Naive thymus-derived CD4-positive, alpha-beta T cell (primary cell): ENCODE results near the gene NTPCR. TPM values are rescaled to one million over a fixed set of nuclear protein-coding genes. Genes with fewer than 3 reads are reported as not detected.
"Not testable (repeated sequence)": the region's sequence is repeated elsewhere in the genome, so short reads cannot be mapped to it uniquely, and the experiment has no call there.

ENCODE experiments used
- ATAC-seq: fragments of 150-1000 bp; cut with Tn5 transposase; 2 replicates; pipeline ENCODE4 v1.10.0; 2021; ENCODE audit warnings: mild to moderate bottlenecking, moderate library complexity
- CTCF ChIA-PET: fragments of 350-600 bp; sonication (Branson Sonifier 250); formaldehyde crosslinking; loops from one replicate; lab custom pipeline; 2021; ENCODE audit warnings: antibody characterized with exemption; lab: Charles Lee
- POLR2A ChIA-PET: fragments of 350-600 bp; sonication (Branson Sonifier 250); formaldehyde crosslinking; loops from one replicate; lab custom pipeline; 2021; ENCODE audit warnings: antibody characterized with exemption, inconsistent platforms; lab: Charles Lee
- DNase-seq, 9 donors: peaks; one replicate each; pipeline versions ENCODE4 v3.0.0 to v3.0.0-alpha.2; 2020 to 2022; ENCODE audit warnings: mixed read lengths in 1 of 9
- H3K27ac ChIP-seq: one replicate; pipeline ENCODE4 v1.7.0; 2013; ENCODE audit warnings: mild to moderate bottlenecking, low read depth, low read length, moderate library complexity
- H3K27me3 ChIP-seq, 2 donors: one replicate each; pipeline ENCODE4 v1.7.0; 2013; ENCODE audit warnings: low read length in 2 of 2, mild to moderate bottlenecking in 2 of 2, moderate library complexity in 2 of 2; ENCODE audit not compliant: control insufficient read depth in 2 of 2, insufficient read depth in 2 of 2
- H3K36me3 ChIP-seq, 3 experiments: 1 replicate in 2 of 3; 2 replicates in 1 of 3; pipeline ENCODE4 v1.7.0; 2013; ENCODE audit warnings: low read length in 3 of 3, mild to moderate bottlenecking in 3 of 3, moderate library complexity in 1 of 3; ENCODE audit not compliant: insufficient read depth in 3 of 3, control insufficient read depth in 2 of 3
- H3K4me1 ChIP-seq, 2 donors: one replicate each; pipeline ENCODE4 v1.7.0; 2013; ENCODE audit warnings: low read length in 2 of 2, mild to moderate bottlenecking in 2 of 2, moderate library complexity in 1 of 2; ENCODE audit not compliant: control insufficient read depth in 2 of 2, insufficient read depth in 2 of 2
- H3K4me3 ChIP-seq: 2 replicates; pipeline ENCODE4 v1.7.0; 2013; ENCODE audit warnings: mild to moderate bottlenecking, low read length
- H3K9me3 ChIP-seq, 3 experiments: 1 replicate in 2 of 3; 2 replicates in 1 of 3; pipeline ENCODE4 v1.7.0; 2013; ENCODE audit warnings: low read length in 3 of 3; ENCODE audit not compliant: control insufficient read depth in 2 of 3
- H3K27ac Mint-ChIP-seq, 9 donors: one replicate each; pipeline ENCODE4 v1.8.0; 2020 to 2022; ENCODE audit warnings: mixed read lengths in 9 of 9, mild to moderate bottlenecking in 8 of 9, moderate library complexity in 5 of 9, inconsistent platforms in 2 of 9
- H3K27me3 Mint-ChIP-seq, 5 donors: one replicate each; pipeline ENCODE4 v1.8.0; 2021 to 2022; ENCODE audit warnings: mixed read lengths in 5 of 5, mild to moderate bottlenecking in 1 of 5
- H3K36me3 Mint-ChIP-seq, 5 donors: one replicate each; pipeline ENCODE4 v1.8.0; 2020 to 2022; ENCODE audit warnings: mixed read lengths in 5 of 5, mild to moderate bottlenecking in 3 of 5, inconsistent platforms in 1 of 5
- H3K4me1 Mint-ChIP-seq, 7 donors: one replicate each; pipeline ENCODE4 v1.8.0; 2020 to 2022; ENCODE audit warnings: mixed read lengths in 7 of 7, mild to moderate bottlenecking in 3 of 7, inconsistent platforms in 1 of 7
- H3K4me3 Mint-ChIP-seq, 10 donors: one replicate each; pipeline ENCODE4 v1.8.0; 2020 to 2022; ENCODE audit warnings: mild to moderate bottlenecking in 10 of 10, mixed read lengths in 10 of 10, moderate library complexity in 6 of 10, inconsistent platforms in 2 of 10
- H3K9me3 Mint-ChIP-seq, 11 donors: one replicate each; pipeline ENCODE4 v1.8.0; 2020 to 2022; ENCODE audit warnings: mixed read lengths in 11 of 11, mild to moderate bottlenecking in 4 of 11, inconsistent platforms in 1 of 11, moderate library complexity in 1 of 11
- intact Hi-C, 2 donors: fragments of 100-400 bp; cut with micrococcal nuclease; formaldehyde crosslinking; loops; one replicate each; pipeline ENCODE4 v1.15.1; 2023
- polyA plus RNA-seq, 2 donors: library from polyadenylated mRNA; unstranded; fragments of 300-500 nt; fragmentation: Illumina TruSeq; gene quantifications; one replicate each; pipeline ENCODE4 v1.2.3, GENCODE V29; 2021
- total RNA-seq, 6 experiments: library from RNA in 5 of 6; stranded (reverse) in 5 of 6; gene quantifications; 1 replicate in 5 of 6; 2 replicates in 1 of 6; pipeline ENCODE4 v1.2.3 and lab custom pipeline; 2021 to 2026

Gene NTPCR
- total and polyA plus RNA-seq, 7 experiments from 2014 or later, result 16.0 to 80.5 (median 17.5) TPM

DNA sequence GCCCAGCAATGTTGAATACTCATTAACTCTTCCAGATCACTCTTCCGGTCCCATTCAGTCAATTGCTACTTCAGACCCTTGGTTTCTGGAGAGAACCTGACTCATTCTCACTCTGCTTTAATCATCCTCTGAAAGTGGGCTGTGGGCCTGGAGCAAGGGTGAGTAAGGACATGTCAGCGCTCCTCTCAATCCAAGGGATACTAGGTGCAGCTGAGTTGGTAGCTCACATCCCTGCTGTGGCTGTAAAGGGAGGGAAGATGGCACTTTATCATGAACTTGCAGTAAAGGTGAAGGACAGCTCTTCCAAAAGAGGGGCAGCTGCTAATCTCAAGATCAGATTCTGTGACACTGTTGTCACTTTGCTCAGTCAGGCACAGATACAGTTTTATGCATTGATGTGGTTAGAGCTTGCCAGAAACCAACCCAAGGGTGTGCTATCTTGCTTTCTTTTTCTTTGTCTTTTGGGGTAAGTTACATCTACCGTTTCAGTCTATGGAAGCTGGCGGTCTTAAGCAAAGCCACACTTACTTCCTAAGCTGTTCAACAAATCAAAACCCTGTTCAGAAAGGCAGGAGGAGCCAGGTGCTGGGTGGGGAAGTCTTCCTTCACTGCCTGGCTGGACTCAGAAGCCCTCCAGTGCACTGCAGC is 26.5 kb upstream of the NTPCR start:
- CTCF ChIA-PET, result interaction anchor here (0.6 to 1.0 kb wide), 2 partner anchors 131 to 289 kb away, joined by 3 to 5 read pairs; no protein-coding TSS in a partner anchor
- Mint-ChIP-seq H3K27me3 (no peaks in the 10 kb centered on the region), H3K27ac (peak overlapping the region; percentile 87 to 96 (median 93)), H3K4me3 (peak overlapping the region; percentile 58 to 89 (median 80)), H3K4me1 (peaks cover 36 to 64% (median 45%) of the 10 kb centered on the region in 7 donors), H3K36me3 (peaks cover 0 to 19% (median 5%) of the 10 kb centered on the region in 5 donors), H3K9me3 (peaks cover 0 to 11% (median 0%) of the 10 kb centered on the region in 11 donors)
- Histone ChIP-seq H3K4me1 (peaks cover 30 to 41% of the 10 kb centered on the region in 2 donors), H3K27me3 (no peaks in the 10 kb centered on the region), H3K36me3 (no peaks in the 10 kb centered on the region), H3K9me3 (no peaks in the 10 kb centered on the region), H3K27ac (peak overlapping the region; percentile 49), H3K4me3 (no peak overlapping the region)
- POLR2A ChIA-PET, result interaction anchor here (0.7 to 0.8 kb wide), 2 partner anchors 22 to 977 kb away, joined by 3 to 4 read pairs; no protein-coding TSS in a partner anchor
- intact Hi-C loops, result loop anchor here (1.0 to 10.0 kb wide), 7 partner anchors 19 to 303 kb away; partner anchors contain the start of genes MAP10 (in 2 of the 2), NTPCR (in 2 of the 2) and SIPA1L2 (in 2 of the 2)
- DNase-seq, result peak in 8 of 9 donors; percentile 46 to 90 (median 84)
- peak; percentile 96 for ATAC-seq

- Mint-ChIP-seq H3K9me3 (peaks cover 0 to 8% (median 0%) of the 10 kb centered on the region in 11 donors), H3K36me3 (peaks cover 0 to 14% (median 5%) of the 10 kb centered on the region in 5 donors), H3K4me1 (peaks cover 39 to 64% (median 45%) of the 10 kb centered on the region in 7 donors), H3K27me3 (peaks cover 0 to 4% (median 0%) of the 10 kb centered on the region in 5 donors), H3K4me3 (peak overlapping the region in 5 of 10 donors; percentile 37 to 88 (median 73)), H3K27ac (peak overlapping the region in 5 of 9 donors; percentile 46 to 95 (median 59))
- no peaks in the 10 kb centered on the region for H3K27me3 ChIP-seq
- no peaks in the 10 kb centered on the region for H3K36me3 ChIP-seq
- no peak overlapping the region for H3K27ac ChIP-seq
- peaks cover 30 to 41% of the 10 kb centered on the region in 2 donors for H3K4me1 ChIP-seq
- ATAC-seq (no peak), DNase-seq (no peak)
- no peak overlapping the region for H3K4me3 ChIP-seq
- intact Hi-C loops, result loop anchor here (1.0 to 10.0 kb wide), 7 partner anchors 20 to 302 kb away; partner anchors contain the start of genes MAP10 (in 2 of the 2), NTPCR (in 2 of the 2) and SIPA1L2 (in 2 of the 2)
- H3K9me3 ChIP-seq, result no peaks in the 10 kb centered on the region
- ChIA-PET POLR2A (no interaction called here), CTCF (no interaction called here)
These were observed 25.5 kb upstream of the NTPCR start for GRCh38 chr1:232924874-232925273.

DNA sequence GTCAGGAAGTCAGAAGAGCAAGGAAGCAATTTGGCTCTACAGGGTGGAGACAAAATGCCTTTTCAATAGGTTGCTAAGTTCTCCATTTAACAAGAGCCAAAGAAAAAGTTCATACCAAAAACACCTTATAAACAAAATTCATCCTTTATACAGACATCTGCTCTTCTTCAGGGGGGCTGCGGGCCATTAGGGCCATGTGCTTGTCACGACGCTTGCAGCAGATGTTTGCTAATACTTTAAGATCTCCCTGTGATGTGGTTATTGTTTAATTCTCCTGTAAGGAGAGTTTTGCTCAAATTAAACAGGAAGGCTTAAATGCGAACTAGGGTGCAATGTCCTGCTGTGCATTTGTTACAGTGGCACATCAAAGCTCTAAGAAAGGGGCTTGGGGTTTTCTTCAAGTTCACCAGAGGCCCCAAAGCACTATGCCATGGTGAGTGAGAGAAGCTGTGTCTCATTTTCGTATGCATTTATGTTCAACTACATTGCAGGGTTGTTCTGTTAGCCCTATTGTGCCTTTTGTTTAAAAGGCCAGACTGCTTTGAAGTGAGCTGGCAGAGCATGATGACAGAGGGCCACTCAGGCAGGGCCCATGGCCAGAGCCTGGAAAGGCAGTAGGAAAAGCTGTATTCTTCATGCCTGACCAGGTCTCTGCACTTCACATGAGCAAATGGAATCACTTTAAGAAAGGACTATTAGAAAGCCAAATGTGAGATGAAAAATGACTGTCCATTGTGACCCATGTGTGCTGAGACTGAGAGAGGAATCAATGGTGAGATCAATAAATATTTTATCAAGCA is 24.8 kb upstream of the NTPCR start:
- ChIA-PET CTCF (interaction anchor here (1.1 kb wide), 1 partner anchor 9 kb away, joined by 4 read pairs; no protein-coding TSS in a partner anchor), POLR2A (no interaction called here)
- Mint-ChIP-seq H3K27ac (peak overlapping the region in 5 of 9 donors; percentile 46 to 95 (median 74)), H3K36me3 (peaks cover 0 to 14% (median 5%) of the 10 kb centered on the region in 5 donors), H3K4me1 (peaks cover 39 to 64% (median 45%) of the 10 kb centered on the region in 7 donors), H3K9me3 (peaks cover 0 to 6% (median 0%) of the 10 kb centered on the region in 11 donors), H3K4me3 (peak overlapping the region in 4 of 10 donors; percentile 30 to 79 (median 66)), H3K27me3 (peaks cover 0 to 4% (median 0%) of the 10 kb centered on the region in 5 donors)
- intact Hi-C loops, result loop anchor here (10.0 kb wide), 3 partner anchors 99 to 291 kb away; partner anchors contain the start of genes MAP10 (in 2 of the 2) and SIPA1L2 (in 1 of the 2)
- no peak for ATAC-seq
- Histone ChIP-seq H3K27me3 (no peaks in the 10 kb centered on the region), H3K4me3 (no peak overlapping the region), H3K27ac (no peak overlapping the region), H3K9me3 (no peaks in the 10 kb centered on the region), H3K36me3 (no peaks in the 10 kb centered on the region), H3K4me1 (peaks cover 30 to 41% of the 10 kb centered on the region in 2 donors)
- peak in 1 of 9 donors; percentile 56 for DNase-seq

GRCh38 chr1:232927166-232927565 is 23.2 kb upstream of the NTPCR start:
- peaks cover 30 to 41% of the 10 kb centered on the region in 2 donors for H3K4me1 ChIP-seq
- H3K27me3 Mint-ChIP-seq, H3K4me3 ChIP-seq, H3K27me3 ChIP-seq, H3K9me3 ChIP-seq, DNase-seq, POLR2A ChIA-PET, ATAC-seq, H3K9me3 Mint-ChIP-seq, CTCF ChIA-PET, H3K36me3 ChIP-seq, H3K27ac ChIP-seq: not testable (repeated sequence)
- Mint-ChIP-seq H3K4me1 (peaks cover 33 to 53% (median 42%) of the 10 kb centered on the region in 7 donors), H3K4me3 (peak overlapping the region in 1 of 10 donors; percentile 48), H3K36me3 (peaks cover 0 to 12% (median 5%) of the 10 kb centered on the region in 5 donors), H3K27ac (peak overlapping the region in 2 of 9 donors; percentile 28 to 95)
- intact Hi-C loops, result loop anchor here (10.0 kb wide), 3 partner anchors 98 to 292 kb away; partner anchors contain the start of genes MAP10 (in 2 of the 2) and SIPA1L2 (in 1 of the 2)

- Mint-ChIP-seq H3K27me3 (peaks cover 0 to 4% (median 0%) of the 10 kb centered on the region in 5 donors), H3K4me3 (no peak overlapping the region), H3K9me3 (peaks cover 0 to 6% (median 0%) of the 10 kb centered on the region in 11 donors), H3K36me3 (peaks cover 0 to 12% (median 5%) of the 10 kb centered on the region in 5 donors), H3K4me1 (peaks cover 30 to 47% (median 38%) of the 10 kb centered on the region in 7 donors), H3K27ac (no peak overlapping the region)
- no peaks in the 10 kb centered on the region for H3K27me3 ChIP-seq
- no peak overlapping the region for H3K27ac ChIP-seq
- ATAC-seq (no peak), DNase-seq (no peak)
- no peaks in the 10 kb centered on the region for H3K36me3 ChIP-seq
- no peaks in the 10 kb centered on the region for H3K9me3 ChIP-seq
- H3K4me1 ChIP-seq, result peaks cover 25 to 35% of the 10 kb centered on the region in 2 donors
- ChIA-PET POLR2A (interaction anchor here (1.1 kb wide), 1 partner anchor 8 kb away, joined by 3 read pairs; no protein-coding TSS in a partner anchor), CTCF (no interaction called here)
- intact Hi-C loops, result loop anchor here (10.0 kb wide), 3 partner anchors 97 to 293 kb away; partner anchors contain the start of genes MAP10 (in 2 of the 2) and SIPA1L2 (in 1 of the 2)
- no peak overlapping the region for H3K4me3 ChIP-seq
These were observed 22.4 kb upstream of the NTPCR start for GRCh38 chr1:232927830-232928505.
